ENCODE data around the gene SUCLG2. TPM values are rescaled to one million over a fixed set of nuclear protein-coding genes. Genes with fewer than 3 reads are reported as not detected.

SUCLG2 gene
- total and polyA plus RNA-seq, 2 of the 4 experiments (the other 2 are of a cell fraction): 26.8 to 34.6 TPM

GRCh38 chr3:67458408-67458807, 196.0 kb downstream of the SUCLG2 start:
- no peak overlapping the region for H3K56ac ChIP-seq (ENCODE audit: extremely low read depth, insufficient read depth, low read length)
- no peak overlapping the region for H2BK20ac ChIP-seq (ENCODE audit: low read depth, low read length)
- H4K91ac ChIP-seq (ENCODE audit: insufficient read depth, low read depth, low read length): no peak overlapping the region
- WGBS, 2 experiments (ENCODE audit: extremely low coverage in 2 of 2, insufficient read length in 1 of 2): no CpG with 5 or more reads among the region's 5 CpGs
- no peak overlapping the region for H4K8ac ChIP-seq (ENCODE audit: low read depth in 2 of 2, low read length in 2 of 2)
- H4K5ac ChIP-seq (ENCODE audit: low read depth, low read length): no peak overlapping the region
- no peak overlapping the region for H2AK9ac ChIP-seq (replicated peaks; ENCODE audit: low read depth, low read length, poor library complexity)
- dilution Hi-C loops (cut with HindIII; ENCODE audit: low sequenced_read_pairs, unreplicated experiment): no loop called here
- no peak overlapping the region for H3K23ac ChIP-seq (ENCODE audit: low read depth, low read length)
- no peak overlapping the region for H3K14ac ChIP-seq (replicated peaks; ENCODE audit: low read depth, low read length)
- H2AFZ ChIP-seq (replicated peaks; ENCODE audit: low read length, poor library complexity): no peak overlapping the region
- intact Hi-C loops (cut with micrococcal nuclease): no loop called here
- peaks cover 4% of the 10 kb centered on the region; the same call in 1 of the 2 replicates for H3K9me1 ChIP-seq (ENCODE audit: insufficient read depth, low read length)
- H3K4me1 ChIP-seq (ENCODE audit: control insufficient read depth, insufficient read depth, low read length): peaks cover 16% of the 10 kb centered on the region
- no peaks in the 10 kb centered on the region for H3K36me3 ChIP-seq (ENCODE audit: control insufficient read depth, insufficient read depth, low read length)
- H3K4ac ChIP-seq (ENCODE audit: low read depth, low read length): no peak overlapping the region
- CTCF ChIA-PET: no interaction called here
- ATAC-seq (ENCODE audit: low read depth): peak; percentile 25
- POLR2A ChIA-PET (ENCODE audit: unreplicated experiment): no interaction called here
- H3K9ac ChIP-seq (ENCODE audit: low read depth, low read length): no peak overlapping the region
- H2BK120ac ChIP-seq (ENCODE audit: low read depth, low read length): no peak overlapping the region
- BruUV-seq (replicated peaks): no TSS peak
- H3K4me3 ChIP-seq (ENCODE audit: insufficient read depth, low read depth, low read length): no peak overlapping the region
- in situ Hi-C loops (cut with MboI; ENCODE audit: low sequenced_read_pairs): no loop called here
- H3K9me3 ChIP-seq (ENCODE audit: control insufficient read depth, insufficient read depth, low read length): no peaks in the 10 kb centered on the region
- TF ChIP-seq POLR2A (IDR thresholded peaks at IDR 0.05; ENCODE audit: low read depth, low read length) (no peak), SMC3 (IDR thresholded peaks at IDR 0.05; ENCODE audit: low read depth, low read length) (peak; percentile 13; the same call in 1 of the 2 replicates), ELK1 (IDR thresholded peaks at IDR 0.05; ENCODE audit: borderline replicate concordance, low read depth, low read length) (no peak), MAFK (IDR thresholded peaks at IDR 0.05; ENCODE audit: low read depth, low read length) (no peak), CTCF (conservative IDR thresholded peaks at IDR 0.05; ENCODE audit: low read depth, low read length) (no peak; the same call in 1 of the 2 replicates), MXI1 (IDR thresholded peaks at IDR 0.05; ENCODE audit: borderline replicate concordance, low read depth, low read length) (no peak), RAD21 (IDR thresholded peaks at IDR 0.05; ENCODE audit: low read length) (peak; percentile 20; the same call in 1 of the 2 replicates), BHLHE40 (IDR thresholded peaks at IDR 0.05; ENCODE audit: low read depth, low read length) (no peak)
- H2BK15ac ChIP-seq (ENCODE audit: low read depth, low read length): no peak overlapping the region
- H4K20me1 ChIP-seq (ENCODE audit: insufficient read depth, low read length): no peaks in the 10 kb centered on the region
- H2BK5ac ChIP-seq (ENCODE audit: low read depth, low read length, poor library complexity, severe bottlenecking): no peak overlapping the region
- H2AK5ac ChIP-seq (ENCODE audit: low read depth, low read length): no peak overlapping the region
- H3K27ac ChIP-seq (ENCODE audit: insufficient read depth, low read length): no peak overlapping the region
- H3K4me2 ChIP-seq (ENCODE audit: low read depth, low read length): 0 out of 2 replicates have a peak overlapping the region, but pooled peaks have one; percentile 30
- H3K27me3 ChIP-seq (ENCODE audit: control insufficient read depth, insufficient read depth, low read length): no peaks in the 10 kb centered on the region
- H3K79me1 ChIP-seq (ENCODE audit: low read depth in 1 of 2, low read length in 2 of 2): peaks cover 5 to 16% of the 10 kb centered on the region in 2 experiments
- no peak overlapping the region for H3K18ac ChIP-seq (ENCODE audit: low read depth, low read length)
- peak; percentile 70 for DNase-seq

All from IMR-90 (cell line).